PC-3 (cell line): ENCODE data around the gene ANTXR2. TPM values are rescaled to one million over a fixed set of nuclear protein-coding genes. Genes with fewer than 3 reads are reported as not detected.

ENCODE experiments used
- ATAC-seq: fragments of 200-7000 bp; cut with Tn5 transposase; 2 replicates; pipeline ENCODE4 v1.9.1; 2020; ENCODE audit warnings: mild to moderate bottlenecking, moderate library complexity
- BruUV-seq: library from RNA; stranded (reverse); fragments of 400-500 nt; replicated peaks from 2 replicates; lab custom pipeline; 2021; lab: Mats Ljungman, UMichigan
- CTCF ChIA-PET: fragments of 300-600 bp; sonication (Branson Sonifier 250); formaldehyde crosslinking; loops from one replicate; lab custom pipeline; 2022; ENCODE audit warnings: antibody characterized with exemption; lab: Charles Lee
- POLR2A ChIA-PET: fragments of 300-600 bp; sonication (Branson Sonifier 250); formaldehyde crosslinking; loops from one replicate; lab custom pipeline; 2022; ENCODE audit warnings: antibody characterized with exemption; ENCODE audit not compliant: unreplicated experiment; lab: Charles Lee
- DNase-seq: peaks from one replicate; pipeline ENCODE4 v3.0.0-alpha.2; 2015
- H2AFZ ChIP-seq: fragments of 300-600 bp; sonication (generic); 2 replicates; pipeline ENCODE4 v1.6.0; 2016; ENCODE audit warnings: antibody characterized with exemption, low read length
- H3F3A ChIP-seq: fragments of 300-600 bp; sonication (generic); one replicate; pipeline ENCODE4 v1.6.0; 2017; ENCODE audit warnings: antibody characterized with exemption, low read length, control low read depth, mild to moderate bottlenecking; ENCODE audit not compliant: unreplicated experiment
- H3K27ac ChIP-seq: fragments of 300-600 bp; sonication (generic); 2 replicates; pipeline ENCODE4 v1.5.1; 2016; ENCODE audit warnings: mild to moderate bottlenecking, low read length
- H3K27me3 ChIP-seq: fragments of 300-600 bp; sonication (generic); 2 replicates; pipeline ENCODE4 v1.6.1; 2016; ENCODE audit warnings: low read length, mixed read lengths
- H3K36me3 ChIP-seq: fragments of 300-600 bp; sonication (generic); 2 replicates; pipeline ENCODE4 v1.6.1; 2016; ENCODE audit warnings: low read depth, mixed run types, low read length, mixed read lengths
- H3K4me1 ChIP-seq: fragments of 300-600 bp; sonication (generic); 2 replicates; pipeline ENCODE4 v1.5.1; 2016; ENCODE audit warnings: low read length; ENCODE audit not compliant: insufficient read depth
- H3K4me2 ChIP-seq: fragments of 300-600 bp; sonication (generic); 2 replicates; pipeline ENCODE4 v1.6.0; 2016; ENCODE audit warnings: low read length
- H3K4me3 ChIP-seq: fragments of 300-600 bp; sonication (generic); 2 replicates; pipeline ENCODE4 v1.5.1; 2016; ENCODE audit warnings: mild to moderate bottlenecking, low read length, mixed read lengths
- H3K79me2 ChIP-seq: fragments of 300-600 bp; sonication (generic); 2 replicates; pipeline ENCODE4 v1.6.1; 2017; ENCODE audit warnings: low read length, mixed read lengths
- H3K9ac ChIP-seq: fragments of 300-600 bp; sonication (generic); 2 replicates; pipeline ENCODE4 v1.6.0; 2016; ENCODE audit warnings: mild to moderate bottlenecking, low read length
- H3K9me2 ChIP-seq: fragments of 300-600 bp; sonication (generic); replicated peaks from 2 replicates; pipeline ENCODE4 v1.6.1; 2016; ENCODE audit warnings: mixed run types, low read length, mixed read lengths
- H3K9me3 ChIP-seq: fragments of 300-600 bp; sonication (generic); 2 replicates; pipeline ENCODE4 v1.6.1; 2016; ENCODE audit warnings: low read length, mixed read lengths
- H4K20me1 ChIP-seq: fragments of 300-600 bp; sonication (generic); 2 replicates; pipeline ENCODE4 v1.6.1; 2016; ENCODE audit warnings: low read length, mixed read lengths
- EZH2 ChIP-seq: fragments of 300-600 bp; sonication (generic); IDR thresholded peaks from one replicate; pipeline ENCODE4 v1.6.1; 2017; ENCODE audit warnings: antibody characterized with exemption, mild to moderate bottlenecking, low read length; ENCODE audit not compliant: unreplicated experiment
- EZH2phosphoT487 ChIP-seq: fragments of 300-600 bp; sonication (generic); IDR thresholded peaks from 2 replicates; pipeline ENCODE4 v1.6.1; 2018; ENCODE audit warnings: mild to moderate bottlenecking, antibody characterized with exemption, low read length, borderline replicate concordance
- intact Hi-C: fragments of 100-400 bp; cut with micrococcal nuclease; formaldehyde crosslinking; loops from 2 replicates; pipeline ENCODE4 v1.9.0; 2023
- total RNA-seq: library from RNA; depleted of rRNA; stranded (reverse); fragments of >200 nt; gene quantifications from 2 replicates; pipeline ENCODE4 v1.2.3, GENCODE V29; 2014
- TF ChIP-seq, protein P1 (sequence below): fragments of 300-600 bp; sonication (generic); conservative IDR thresholded peaks from 2 replicates; pipeline ENCODE4 v1.5.1; 2017; ENCODE audit warnings: antibody characterized with exemption, low read depth, mild to moderate bottlenecking, low read length

Gene ANTXR2
- total RNA-seq, 1 experiment from 2014 or later = 43.9 TPM

DNA sequence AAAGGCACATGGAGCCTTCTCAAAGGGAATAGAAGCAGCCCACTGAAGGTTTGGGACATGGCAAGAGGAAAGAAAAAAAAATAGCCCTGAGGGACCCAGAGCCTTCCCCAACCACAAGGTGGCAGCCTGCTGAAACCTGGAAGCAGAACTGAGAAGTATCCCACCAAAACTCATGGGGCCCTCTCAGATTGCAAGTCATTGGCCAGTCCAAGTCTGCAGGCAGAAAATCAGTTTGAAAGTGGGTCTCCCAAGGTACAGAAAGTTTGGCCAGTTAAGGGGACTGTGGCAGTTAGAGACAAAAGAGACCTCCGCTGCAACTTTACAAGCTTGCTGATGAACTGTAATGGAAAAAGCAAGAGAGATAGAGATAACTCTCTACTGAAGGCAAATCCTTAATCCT is 155.8 kb downstream of the ANTXR2 start:
- no peaks in the 10 kb centered on the region for H3K27me3 ChIP-seq
- H3K36me3 ChIP-seq = no peaks in the 10 kb centered on the region
- intact Hi-C loops = no loop called here
- no peaks in the 10 kb centered on the region for H3F3A ChIP-seq
- no peak overlapping the region for H2AFZ ChIP-seq
- H3K4me3 ChIP-seq = no peak overlapping the region
- ChIA-PET POLR2A (no interaction called here), CTCF (no interaction called here)
- H3K9me2 ChIP-seq = no peaks in the 10 kb centered on the region
- no peaks in the 10 kb centered on the region for H3K9me3 ChIP-seq
- ATAC-seq (peak; percentile 40; the same call in 1 of the 2 replicates), DNase-seq (peak; percentile 53)
- TF ChIP-seq, protein P1, sequence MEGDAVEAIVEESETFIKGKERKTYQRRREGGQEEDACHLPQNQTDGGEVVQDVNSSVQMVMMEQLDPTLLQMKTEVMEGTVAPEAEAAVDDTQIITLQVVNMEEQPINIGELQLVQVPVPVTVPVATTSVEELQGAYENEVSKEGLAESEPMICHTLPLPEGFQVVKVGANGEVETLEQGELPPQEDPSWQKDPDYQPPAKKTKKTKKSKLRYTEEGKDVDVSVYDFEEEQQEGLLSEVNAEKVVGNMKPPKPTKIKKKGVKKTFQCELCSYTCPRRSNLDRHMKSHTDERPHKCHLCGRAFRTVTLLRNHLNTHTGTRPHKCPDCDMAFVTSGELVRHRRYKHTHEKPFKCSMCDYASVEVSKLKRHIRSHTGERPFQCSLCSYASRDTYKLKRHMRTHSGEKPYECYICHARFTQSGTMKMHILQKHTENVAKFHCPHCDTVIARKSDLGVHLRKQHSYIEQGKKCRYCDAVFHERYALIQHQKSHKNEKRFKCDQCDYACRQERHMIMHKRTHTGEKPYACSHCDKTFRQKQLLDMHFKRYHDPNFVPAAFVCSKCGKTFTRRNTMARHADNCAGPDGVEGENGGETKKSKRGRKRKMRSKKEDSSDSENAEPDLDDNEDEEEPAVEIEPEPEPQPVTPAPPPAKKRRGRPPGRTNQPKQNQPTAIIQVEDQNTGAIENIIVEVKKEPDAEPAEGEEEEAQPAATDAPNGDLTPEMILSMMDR = peak; percentile 76
- TF ChIP-seq EZH2 (no peak), EZH2phosphoT487 (no peak)
- no peak overlapping the region for H3K27ac ChIP-seq
- no peak overlapping the region for H3K4me2 ChIP-seq
- H3K79me2 ChIP-seq = no peaks in the 10 kb centered on the region
- no TSS peak for BruUV-seq
- H3K4me1 ChIP-seq = no peaks in the 10 kb centered on the region
- no peaks in the 10 kb centered on the region for H4K20me1 ChIP-seq
- H3K9ac ChIP-seq = no peak overlapping the region

DNA sequence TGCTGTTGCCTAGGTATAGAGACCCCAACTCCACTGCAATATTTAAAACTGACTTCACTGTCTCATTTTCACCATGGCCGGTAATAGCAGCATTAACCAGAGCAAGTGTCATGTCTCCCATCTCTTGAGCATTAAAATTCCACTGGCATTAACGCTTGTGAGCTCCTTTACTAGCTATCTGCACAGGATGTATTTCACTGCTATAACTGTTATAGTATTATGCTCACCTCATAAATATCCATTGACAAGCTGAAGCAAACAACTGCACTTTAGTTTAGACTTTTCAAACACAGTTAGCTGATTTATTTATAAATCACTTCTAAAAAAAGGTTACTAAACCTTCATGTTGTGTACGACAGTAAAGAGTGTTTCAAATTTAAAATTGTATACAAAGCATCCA is 157.8 kb downstream of the ANTXR2 start:
- TF ChIP-seq EZH2 (no peak), EZH2phosphoT487 (no peak)
- TF ChIP-seq, protein P1 = no peak
- Histone ChIP-seq H3K27me3 (no peaks in the 10 kb centered on the region), H3K4me1 (no peaks in the 10 kb centered on the region), H3K36me3 (no peaks in the 10 kb centered on the region), H3K27ac (no peak overlapping the region), H3K4me2 (no peak overlapping the region), H3K4me3 (no peak overlapping the region), H3F3A (no peaks in the 10 kb centered on the region), H3K9me3 (no peaks in the 10 kb centered on the region), H3K9ac (no peak overlapping the region), H4K20me1 (no peaks in the 10 kb centered on the region), H3K79me2 (no peaks in the 10 kb centered on the region), H2AFZ (no peak overlapping the region), H3K9me2 (no peaks in the 10 kb centered on the region)
- ChIA-PET POLR2A (no interaction called here), CTCF (no interaction called here)
- ATAC-seq (no peak), DNase-seq (no peak)
- BruUV-seq = no TSS peak
- intact Hi-C loops = no loop called here

DNA sequence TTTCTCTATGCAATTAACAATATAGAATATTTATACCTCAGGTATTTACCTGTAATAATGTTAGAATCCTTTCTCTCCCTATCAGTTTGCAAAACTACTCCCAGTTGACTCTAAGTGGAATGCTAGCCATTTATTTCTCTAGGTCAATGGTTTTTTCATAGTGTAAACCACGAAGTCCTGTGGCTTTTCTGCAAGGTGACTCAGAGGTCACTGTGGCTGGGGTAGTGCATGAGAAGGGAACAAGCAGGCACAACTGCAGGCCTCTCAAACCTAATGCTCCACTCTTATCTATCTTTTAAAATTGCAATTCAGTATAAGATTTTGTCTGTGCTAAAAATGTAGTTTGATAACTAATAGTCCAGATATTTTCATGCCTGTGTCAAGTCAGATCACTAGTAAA is 159.4 kb downstream of the ANTXR2 start:
- Histone ChIP-seq H3F3A (no peaks in the 10 kb centered on the region), H3K4me3 (no peak overlapping the region), H3K9me2 (no peaks in the 10 kb centered on the region), H3K27ac (no peak overlapping the region), H3K4me2 (no peak overlapping the region), H4K20me1 (no peaks in the 10 kb centered on the region), H3K9ac (no peak overlapping the region), H3K27me3 (no peaks in the 10 kb centered on the region), H3K9me3 (no peaks in the 10 kb centered on the region), H2AFZ (no peak overlapping the region), H3K4me1 (no peaks in the 10 kb centered on the region), H3K36me3 (no peaks in the 10 kb centered on the region), H3K79me2 (no peaks in the 10 kb centered on the region)
- POLR2A ChIA-PET = no interaction called here
- TF ChIP-seq EZH2 (no peak), EZH2phosphoT487 (no peak)
- TF ChIP-seq, protein P1 = no peak
- CTCF ChIA-PET = no interaction called here
- DNase-seq (no peak), ATAC-seq (no peak)
- intact Hi-C loops = no loop called here
- BruUV-seq = no TSS peak
